Measurements from ENCODE around the gene B4GAT1.

Gene B4GAT1

GRCh38 chr11:66337103-66337899, 10.1 kb downstream of the B4GAT1 start:
- H3K27ac ChIP-seq = no peak overlapping the region; the same call in 1 of the 2 replicates
- no peak for TF ChIP-seq CTCF (IDR thresholded peaks at IDR 0.05)
- no peak for TF ChIP-seq ZFX (IDR thresholded peaks at IDR 0.05; ENCODE audit: borderline replicate concordance)

- peak; percentile 58 for TF ChIP-seq CTCF (IDR thresholded peaks at IDR 0.05)
- no peak for TF ChIP-seq ZFX (IDR thresholded peaks at IDR 0.05; ENCODE audit: borderline replicate concordance)
- H3K27ac ChIP-seq = peak within 1 kb of the TSS; percentile 35
Measured at GRCh38 chr11:66336234-66337102, 11.0 kb downstream of the B4GAT1 start, which contains the start of gene RIN1. Gene RIN1 (minus strand): TSS chr11:66336434. CDS start chr11:66336402, 32 bp downstream.

- TF ChIP-seq CTCF (IDR thresholded peaks at IDR 0.05) (no peak), ZFX (IDR thresholded peaks at IDR 0.05; ENCODE audit: borderline replicate concordance) (no peak)
Measured at GRCh38 chr11:66335531-66336233, 11.7 kb downstream of the B4GAT1 start.

GRCh38 chr11:66334605-66335442, 12.6 kb downstream of the B4GAT1 start:
- H3K27ac ChIP-seq = no peak overlapping the region
- TF ChIP-seq CTCF (IDR thresholded peaks at IDR 0.05) (no peak), ZFX (IDR thresholded peaks at IDR 0.05; ENCODE audit: borderline replicate concordance) (no peak)

More at GRCh38 chr11:66335531-66336233, 11.7 kb downstream of the B4GAT1 start:
- peak overlapping the region; percentile 35 for H3K27ac ChIP-seq

- H3K27ac ChIP-seq = no peak overlapping the region
- no peak for TF ChIP-seq ZFX (IDR thresholded peaks at IDR 0.05; ENCODE audit: borderline replicate concordance)
- no peak for TF ChIP-seq CTCF (IDR thresholded peaks at IDR 0.05)
Measured at GRCh38 chr11:66333896-66334604, 13.4 kb downstream of the B4GAT1 start.
